Jurkat, Clone E6-1 (cell line): ENCODE data around the gene SLC4A1.

Source experiments
- DNase-seq: peaks from one replicate; pipeline ENCODE4 v3.0.0-alpha.2; 2011; ENCODE audit warnings: low read depth, low spot score
- H3K4me3 ChIP-seq: 2 replicates; pipeline ENCODE4 v1.5.1; 2011; ENCODE audit warnings: mild to moderate bottlenecking, low read length, control low read depth, moderate library complexity

The SLC4A1 gene

DNA sequence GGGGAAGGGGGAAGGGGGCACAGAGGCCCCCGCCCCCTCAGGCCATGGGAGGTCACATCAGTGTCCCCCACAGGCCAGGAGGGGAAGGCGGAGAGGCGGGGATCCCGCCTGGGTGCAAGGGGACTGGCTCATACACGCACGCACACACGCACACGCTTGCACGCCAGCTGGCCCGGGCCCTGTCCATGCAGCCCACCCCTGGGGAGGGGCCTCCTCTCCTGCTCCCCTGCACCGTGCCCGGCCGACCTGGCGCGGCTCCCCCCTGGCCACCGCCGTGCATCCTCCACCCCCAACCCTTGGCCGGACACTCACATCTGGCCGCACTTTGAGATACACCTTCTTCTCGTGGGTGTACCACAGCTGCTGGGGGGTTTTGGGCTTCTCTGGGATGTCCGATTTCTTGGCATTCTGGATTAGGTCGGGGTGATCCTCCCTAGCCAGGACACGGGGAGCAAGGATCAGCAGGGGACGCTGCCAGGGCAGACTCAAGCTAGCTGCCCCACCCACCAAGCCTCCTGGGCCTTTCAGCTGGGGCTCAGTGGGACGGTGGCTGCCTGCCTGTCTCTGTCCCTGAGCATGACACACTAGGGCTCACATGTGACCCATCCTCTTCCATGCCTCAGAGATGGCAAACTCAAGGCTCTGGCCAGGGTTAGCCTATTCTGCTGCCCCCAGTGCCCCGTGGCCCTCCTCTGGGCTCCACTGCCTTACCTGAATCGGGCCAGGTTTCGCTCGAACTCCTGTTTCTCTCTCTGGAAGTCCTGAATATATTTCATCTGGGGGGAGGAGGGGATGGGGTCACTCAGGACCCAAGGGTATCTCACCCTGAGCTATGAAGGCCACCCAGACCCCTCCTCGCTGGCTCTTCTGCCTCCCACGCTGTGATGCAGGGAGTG, 55.2 kb downstream of the SLC4A1 start:
- no peak for DNase-seq
- no peak overlapping the region for H3K4me3 ChIP-seq

DNA sequence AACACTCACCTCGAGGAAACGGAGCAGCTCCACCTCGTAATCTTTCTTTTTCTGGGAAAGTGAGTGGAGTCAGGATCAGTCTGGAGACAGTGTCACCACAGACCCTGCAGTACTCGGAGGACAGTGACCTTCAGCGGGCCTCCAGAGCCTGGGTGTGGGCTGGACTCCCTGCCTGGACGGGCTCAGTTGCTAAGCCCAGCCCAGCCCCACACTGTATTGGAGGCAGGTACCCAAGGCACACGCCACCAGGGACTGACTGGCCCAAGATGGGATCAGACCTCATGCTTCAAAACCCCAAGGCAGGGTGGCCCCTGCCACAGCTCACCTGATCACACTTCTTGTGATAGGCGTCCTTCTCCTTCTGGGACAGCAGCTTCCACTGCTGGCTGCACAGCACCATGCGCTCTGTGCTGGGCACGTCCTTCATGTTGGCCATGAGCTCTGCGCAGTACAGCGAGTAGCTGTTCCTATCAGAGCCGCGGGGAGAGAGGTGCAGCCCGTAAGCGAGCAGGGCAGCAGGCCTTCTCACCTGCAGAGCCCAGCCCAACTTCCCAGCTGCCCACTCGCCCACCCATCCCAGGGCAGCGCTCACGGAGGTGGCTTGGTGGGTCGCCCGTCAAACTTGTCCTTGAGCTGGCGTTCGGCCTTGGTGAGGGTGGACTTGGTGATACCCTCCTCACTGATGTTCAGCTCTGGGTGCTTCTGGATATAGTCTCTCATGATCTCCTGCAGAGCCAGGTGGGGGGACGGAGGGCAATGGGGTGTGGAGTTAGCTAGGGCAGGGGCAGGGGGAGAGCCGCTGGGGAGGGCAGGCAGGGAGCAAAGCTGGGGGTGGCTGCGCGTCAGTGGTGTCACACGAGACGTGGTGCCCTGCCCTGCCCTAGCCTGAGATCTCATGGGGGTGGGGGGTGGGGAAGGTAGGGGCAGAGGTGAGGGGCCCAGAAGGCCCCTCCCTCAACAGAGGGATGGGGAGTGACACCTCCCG, 56.4 kb downstream of the SLC4A1 start:
- H3K4me3 ChIP-seq, result no peak overlapping the region
- no peak for DNase-seq

DNA sequence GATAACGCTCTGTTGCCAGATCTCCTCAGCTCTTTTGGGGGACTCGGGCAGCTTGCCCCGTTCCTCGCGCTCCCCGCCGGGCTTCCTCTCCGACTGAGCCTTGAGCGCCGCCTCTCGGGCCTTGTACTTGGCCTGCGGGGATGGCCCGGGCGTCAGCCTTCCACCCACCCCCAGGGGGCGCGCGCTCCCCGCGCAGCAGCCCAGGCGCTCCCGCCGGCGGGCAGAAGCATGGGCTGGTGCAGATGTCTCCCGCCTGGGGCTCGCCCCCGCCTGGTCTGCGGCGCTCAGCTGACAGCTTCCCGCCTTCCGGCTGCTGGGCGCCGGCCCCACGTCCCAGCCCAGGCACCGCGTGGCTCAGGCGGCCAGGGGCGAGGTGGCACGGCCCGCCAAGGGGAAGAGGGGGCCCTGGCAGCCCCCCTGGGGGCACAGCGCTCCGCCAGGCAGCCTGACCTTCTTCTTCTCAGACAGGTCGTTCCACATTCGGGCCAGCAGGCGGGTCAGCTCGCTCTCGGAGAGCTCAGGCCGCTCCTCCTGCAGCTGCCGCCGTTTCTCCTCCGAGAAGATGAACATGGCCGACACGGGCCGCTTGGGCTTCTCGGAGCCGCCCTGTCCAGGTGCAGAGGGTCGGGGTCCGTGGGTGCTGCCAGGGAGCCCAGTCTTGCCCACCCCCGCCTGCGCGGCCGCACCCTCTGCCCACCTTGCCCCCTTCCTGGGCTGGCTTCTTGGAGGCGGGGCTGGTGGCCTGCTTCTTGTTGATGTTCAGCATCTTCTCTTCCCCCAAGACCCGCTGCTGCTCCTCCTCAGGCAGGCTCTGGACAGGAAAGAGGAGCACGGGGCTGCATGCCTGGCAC, 57.4 kb downstream of the SLC4A1 start:
- H3K4me3 ChIP-seq, result no peak overlapping the region
- DNase-seq, result peak; percentile 83

DNA sequence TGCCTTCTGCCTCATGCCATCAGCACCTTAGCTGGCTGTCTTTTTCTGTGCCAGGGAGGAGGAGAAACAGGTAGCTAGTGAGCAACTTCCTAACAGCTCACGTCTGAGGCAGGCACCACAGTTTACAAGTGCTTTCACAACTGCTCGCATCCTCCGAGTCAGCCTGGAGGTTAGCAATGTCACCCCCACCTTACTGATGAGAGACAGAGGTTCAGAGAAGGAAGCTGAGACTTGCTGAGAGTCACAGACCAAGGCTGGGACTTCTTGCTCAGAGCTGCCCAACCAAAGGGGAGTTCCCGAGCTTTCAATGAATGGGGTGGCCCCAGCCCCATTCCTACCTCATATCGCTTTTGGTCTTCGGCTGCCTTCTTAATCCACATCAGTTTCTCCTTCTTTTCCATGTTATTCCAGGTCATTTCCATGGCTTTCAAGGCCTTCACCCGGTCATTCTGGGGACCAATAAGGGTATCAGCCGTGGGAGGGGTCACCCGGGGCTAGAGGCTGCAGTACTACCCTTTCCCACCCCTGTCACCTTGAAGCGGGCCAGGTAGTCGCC, 58.1 kb downstream of the SLC4A1 start:
- DNase-seq, result no peak
- no peak overlapping the region for H3K4me3 ChIP-seq

DNA sequence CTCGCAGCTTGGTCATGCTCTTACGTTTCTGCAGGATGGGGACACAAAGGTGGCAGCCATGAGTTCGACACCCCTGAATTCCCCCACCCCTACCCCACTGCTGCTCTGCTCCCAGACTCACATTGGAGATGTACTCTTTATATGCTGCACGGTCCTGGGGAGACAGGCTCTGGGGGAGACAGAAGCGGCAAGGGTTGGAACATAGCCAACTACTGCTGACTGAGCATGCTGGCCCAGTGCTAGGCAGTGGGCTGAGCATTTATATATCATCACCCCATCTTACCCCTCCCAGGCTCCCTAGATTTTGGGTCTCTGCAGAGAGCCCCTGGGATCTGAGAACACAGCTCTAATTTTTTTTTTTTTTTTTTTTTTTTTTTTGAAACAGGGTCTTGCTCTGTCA, 60.2 kb downstream of the SLC4A1 start:
- H3K4me3 ChIP-seq, result no peak overlapping the region
- DNase-seq, result no peak

DNA sequence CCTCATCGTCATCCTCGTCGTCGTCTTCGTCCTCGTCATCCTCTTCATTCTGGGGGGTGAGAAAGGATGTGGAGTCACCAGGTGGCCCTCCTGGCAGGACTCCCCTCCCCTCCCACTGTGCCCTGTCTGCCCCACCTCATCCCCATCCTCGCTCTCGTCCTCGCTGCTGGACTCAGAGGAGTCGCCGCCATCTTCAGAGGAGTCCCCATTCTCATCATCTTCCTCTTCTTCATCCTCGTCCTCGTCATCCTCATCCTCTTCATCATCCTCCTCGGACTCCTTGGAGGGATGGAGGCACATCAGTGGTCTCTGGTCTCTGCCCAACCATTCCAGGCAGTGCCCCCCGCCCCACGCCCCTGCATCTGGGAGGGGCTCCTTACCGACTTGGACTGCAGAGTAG, 60.6 kb downstream of the SLC4A1 start:
- DNase-seq, result no peak
- no peak overlapping the region for H3K4me3 ChIP-seq

DNA sequence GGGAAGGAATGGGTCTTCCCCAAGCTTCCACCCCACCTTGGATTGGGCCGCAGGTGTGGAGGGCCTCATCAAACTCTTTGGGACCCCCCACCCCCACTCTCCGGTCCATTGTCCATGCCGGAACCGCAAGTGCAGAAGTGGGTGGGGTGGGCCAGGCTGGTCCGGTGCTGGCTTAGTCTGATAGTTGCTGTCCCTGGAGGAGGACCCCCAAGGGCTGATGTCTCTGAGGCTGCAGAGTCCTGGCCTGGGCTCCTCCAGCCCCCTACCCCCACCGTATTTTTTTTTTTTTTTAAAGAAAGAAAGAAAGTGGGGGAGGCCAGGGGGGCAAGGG, 61.1 kb downstream of the SLC4A1 start:
- H3K4me3 ChIP-seq, result no peak overlapping the region

DNA sequence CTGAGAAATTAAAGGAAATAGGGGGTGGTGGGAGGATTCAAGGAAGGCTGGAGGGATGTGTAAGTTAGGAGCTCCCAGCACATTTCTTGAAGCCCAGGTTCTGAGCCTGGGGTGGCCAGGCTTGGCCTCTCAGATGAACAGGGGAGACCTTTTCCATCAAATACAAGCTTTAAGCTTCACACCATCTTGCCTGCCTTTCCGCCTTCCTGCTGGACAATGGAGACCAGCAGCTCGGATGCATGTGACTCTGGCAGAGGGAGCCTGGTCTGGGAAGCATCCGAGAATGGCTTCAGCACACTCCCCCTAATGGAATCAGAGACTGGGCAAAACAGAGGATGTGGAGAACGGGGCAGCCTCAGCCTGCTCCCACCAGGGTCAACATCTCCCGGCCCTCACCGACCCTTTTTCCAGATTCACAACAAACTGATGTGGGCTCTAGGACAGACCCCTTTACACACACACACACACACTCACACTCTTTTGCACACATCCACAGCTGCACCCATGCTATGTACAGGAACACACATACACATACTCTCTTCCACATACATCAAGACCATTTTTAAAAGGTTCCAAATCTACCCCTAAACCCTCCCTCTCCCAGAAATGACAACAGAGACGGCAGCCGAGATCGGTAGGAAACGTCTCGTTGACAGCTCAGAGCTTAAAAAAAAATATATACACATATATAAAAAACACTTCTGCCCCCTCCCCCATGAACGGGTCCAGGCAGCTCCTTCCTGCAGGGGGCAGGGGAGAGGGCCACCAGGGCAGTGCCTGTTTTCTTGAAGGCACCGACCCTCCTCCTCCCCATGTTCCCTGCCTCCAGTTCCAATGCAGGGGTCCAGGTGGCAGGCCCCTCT, 61.7 kb downstream of the SLC4A1 start:
- H3K4me3 ChIP-seq, result no peak overlapping the region
- DNase-seq, result no peak

More for the DNA sequence above, 61.1 kb downstream of the SLC4A1 start:
- no peak for DNase-seq

DNA sequence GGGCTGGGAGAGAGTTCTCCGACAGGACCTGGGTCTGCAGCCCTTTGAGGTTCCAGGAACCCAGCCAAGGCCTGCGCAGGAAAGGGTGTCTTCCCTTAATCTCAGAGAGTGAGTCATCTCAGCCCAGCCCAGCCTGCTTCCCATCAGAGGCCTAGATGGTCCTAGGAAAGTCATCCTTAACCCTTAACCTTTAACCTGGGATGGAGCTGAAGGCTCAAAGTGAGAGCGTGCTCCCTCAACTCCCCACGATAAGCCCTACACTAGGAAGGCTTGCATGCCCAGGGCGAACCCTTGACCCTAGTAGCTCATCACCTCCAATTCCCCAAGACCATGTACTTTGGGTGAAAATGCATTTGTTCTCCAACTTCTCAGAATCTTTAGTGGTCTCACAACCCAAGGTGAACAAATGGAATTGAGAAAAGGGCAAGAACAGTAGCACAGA, 63.5 kb downstream of the SLC4A1 start:
- no peak for DNase-seq
- no peak overlapping the region for H3K4me3 ChIP-seq

DNA sequence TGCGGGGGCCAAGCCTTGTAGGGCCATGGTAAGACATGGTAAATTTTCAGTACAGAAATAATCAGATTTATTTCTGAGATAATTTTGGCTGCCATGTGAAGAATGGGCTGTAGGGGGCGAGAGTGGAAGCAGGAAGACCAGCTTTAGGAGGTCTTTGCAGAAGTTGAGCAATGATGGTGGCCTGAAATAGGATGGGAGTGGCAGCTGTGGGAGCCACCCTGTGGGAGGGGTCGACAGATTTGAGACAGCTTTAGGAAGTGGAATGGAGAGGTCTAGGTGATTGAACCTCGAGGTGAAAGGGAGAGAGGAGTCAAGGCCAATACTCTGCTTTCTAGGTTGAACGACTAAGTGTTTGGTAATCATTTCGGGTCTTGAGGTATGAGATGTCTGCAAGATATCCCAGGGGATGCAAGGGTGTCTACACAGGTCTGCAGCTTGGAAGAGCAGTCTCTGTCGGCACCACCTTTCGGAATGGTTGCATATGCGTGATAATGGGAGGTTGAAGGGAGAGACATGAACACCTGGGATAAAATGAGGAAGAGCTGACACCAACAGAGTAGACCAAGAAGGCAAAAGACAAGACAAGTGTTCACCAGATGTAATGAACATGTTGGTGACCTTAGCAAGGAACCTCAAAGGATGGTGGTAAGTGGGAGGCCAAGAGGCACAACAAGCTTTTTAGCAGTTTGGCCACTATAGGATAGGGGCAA, 64.0 kb downstream of the SLC4A1 start:
- no peak overlapping the region for H3K4me3 ChIP-seq
- peak; percentile 88 for DNase-seq

DNA sequence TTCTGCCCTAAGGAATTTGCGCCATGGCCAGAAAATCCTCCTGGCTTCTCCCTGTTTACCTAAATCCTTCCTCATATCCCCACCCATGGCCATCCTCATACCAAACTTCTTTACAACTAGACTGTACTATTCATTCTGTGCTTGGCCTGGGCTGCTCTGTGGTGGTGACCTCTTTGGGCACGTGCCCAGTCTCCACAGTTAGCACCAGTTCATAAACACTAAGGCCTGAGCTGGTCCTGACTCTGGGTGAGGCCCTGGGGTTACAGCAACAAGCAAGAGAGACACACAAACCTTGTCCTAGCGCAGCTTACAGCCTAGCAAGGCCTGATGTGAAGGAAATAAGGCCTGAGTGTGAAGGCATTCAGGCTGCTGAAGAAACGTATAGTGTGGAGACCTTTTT, 65.2 kb downstream of the SLC4A1 start:
- no peak overlapping the region for H3K4me3 ChIP-seq
- no peak for DNase-seq

DNA sequence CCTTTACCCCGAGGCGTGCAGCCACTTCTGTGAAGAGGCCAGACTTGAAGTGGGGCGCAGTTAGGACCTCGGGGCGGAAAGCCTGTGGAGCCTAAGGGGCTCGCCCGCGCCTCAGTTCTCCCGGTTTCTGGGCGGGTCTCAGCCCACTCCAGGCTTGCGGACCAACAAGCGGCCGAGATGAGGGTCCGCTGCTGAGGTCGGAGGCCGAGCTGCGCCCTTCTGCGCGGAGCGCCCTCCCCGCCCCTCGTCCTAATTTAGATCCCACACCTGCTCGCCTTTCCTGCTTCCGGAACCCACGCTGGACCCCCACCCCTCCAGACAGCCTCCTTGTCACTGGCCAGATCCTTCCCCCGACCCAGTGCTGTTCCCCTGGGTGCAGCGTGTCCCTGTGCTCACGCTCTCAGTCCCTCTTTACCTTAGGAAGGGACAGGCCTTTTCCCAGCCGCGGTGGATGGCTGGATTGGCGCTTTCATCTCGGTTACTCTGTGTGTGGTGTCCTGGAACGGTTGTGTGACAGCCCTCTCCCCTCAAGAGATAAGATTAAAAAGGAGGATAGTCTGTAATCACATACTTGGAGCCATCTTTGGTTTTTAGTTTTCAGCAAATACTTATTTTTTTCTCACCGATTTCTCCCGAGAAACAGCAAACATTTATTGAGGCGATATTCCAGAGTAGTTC, 67.3 kb downstream of the SLC4A1 start:
- H3K4me3 ChIP-seq, result peak overlapping the region; percentile 83
- DNase-seq, result no peak

DNA sequence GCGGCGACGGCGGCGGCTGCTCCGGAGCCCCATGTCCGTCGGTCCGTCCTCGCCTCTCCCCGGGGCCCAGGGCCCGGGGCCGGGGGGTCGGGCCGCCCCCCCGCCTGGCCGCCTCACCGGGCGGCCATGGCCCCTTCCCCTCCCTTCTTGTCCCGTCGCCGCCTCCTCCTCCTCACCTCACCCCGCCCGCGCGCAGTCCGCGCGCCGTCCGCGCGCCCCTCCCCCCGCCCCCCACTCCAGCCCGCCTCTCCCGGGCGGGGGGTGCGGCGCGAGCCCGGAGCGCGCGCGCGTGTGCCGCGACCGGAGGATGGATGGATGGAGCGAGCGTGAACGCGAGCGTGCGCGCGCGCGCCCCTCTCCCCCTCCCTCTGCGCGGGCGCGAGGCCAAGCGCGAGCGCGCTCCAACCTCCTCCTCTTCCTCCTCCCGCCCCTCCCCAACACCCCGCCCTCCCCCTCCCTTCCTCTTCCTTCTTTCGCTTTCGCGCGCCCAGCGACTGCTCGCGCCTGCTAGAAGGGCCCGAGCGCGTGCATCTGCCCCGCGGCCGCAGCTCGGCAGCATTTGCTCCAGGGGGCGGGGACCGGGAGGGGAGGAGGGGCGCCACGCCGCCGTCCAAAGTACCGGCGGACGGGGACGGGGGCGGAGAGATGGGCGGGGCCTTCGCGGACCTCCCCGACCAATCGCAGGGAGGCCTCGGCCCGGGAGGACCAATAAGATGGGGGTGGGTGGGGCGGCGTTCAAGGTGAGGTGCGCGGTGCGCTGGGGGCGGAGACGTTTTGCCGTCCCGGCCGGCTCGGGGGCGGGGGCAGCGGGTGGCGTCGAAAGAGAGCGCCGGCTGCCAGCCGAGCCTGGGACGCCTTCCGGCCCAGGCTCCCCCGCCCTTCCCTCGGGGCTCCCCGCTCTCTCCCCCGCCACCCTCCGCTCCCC, 68.1 kb downstream of the SLC4A1 start, which contains the start of gene ATXN7L3:
ATXN7L3 (minus strand) TSS at position 332 of the 925 bp plus-strand sequence. CDS start 1,814 bp downstream, outside the sequence.
- peak; percentile 95 for DNase-seq
- H3K4me3 ChIP-seq, result peak within 1 kb of the TSS; percentile 83

DNA sequence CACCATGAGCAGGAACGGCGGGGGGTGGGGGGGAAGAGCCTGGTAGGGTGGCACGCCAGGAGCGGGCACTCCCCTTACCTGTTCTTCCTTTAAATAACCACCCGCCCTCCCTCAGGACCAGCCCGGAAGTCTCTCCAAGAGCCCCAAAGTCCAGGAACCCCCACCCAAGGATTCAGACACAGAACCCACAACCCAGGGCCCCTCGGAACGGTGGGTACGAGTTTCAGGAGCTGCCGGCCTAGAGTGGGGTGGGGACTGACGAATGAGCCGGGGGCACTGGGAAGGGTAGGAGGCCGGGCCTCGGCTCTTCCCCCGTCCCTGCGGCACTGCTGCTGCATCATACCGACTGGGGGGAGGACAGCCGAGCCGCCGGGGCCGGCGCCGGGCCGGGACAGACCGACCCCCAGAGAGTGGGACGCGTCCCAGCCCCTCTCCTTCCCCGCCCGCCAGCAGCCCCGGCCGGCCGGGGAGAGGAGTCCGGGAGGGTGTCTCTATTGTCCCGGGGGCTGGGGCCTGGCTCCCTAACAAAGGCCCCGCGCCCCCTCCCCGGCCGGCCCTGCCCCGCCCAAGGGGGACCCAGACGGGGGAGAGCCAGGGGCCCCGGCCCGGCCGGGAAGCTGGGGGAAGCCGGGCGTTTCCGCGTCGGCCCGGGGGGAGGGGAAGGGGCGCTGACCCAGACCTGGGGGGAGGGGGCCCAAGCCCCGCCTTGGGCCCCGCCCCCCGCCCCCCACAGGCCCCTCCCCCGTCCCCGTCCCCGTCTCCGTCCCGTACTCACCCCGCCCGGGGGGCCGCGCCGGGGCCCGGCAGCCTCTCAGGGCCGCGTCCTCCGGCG, 69.0 kb downstream of the SLC4A1 start:
- H3K4me3 ChIP-seq, result peak overlapping the region; percentile 68
- DNase-seq, result no peak
